ENCODE results near the gene FCN2. TPM values are rescaled to one million over a fixed set of nuclear protein-coding genes. Genes with fewer than 3 reads are reported as not detected.
A peak's percentile ranks its signal among the peaks of the same experiment; 100 is the strongest.

The FCN2 gene
- total RNA-seq, 5 donors from 2014 or later (not counting 1 experiment from before 2014, with no cell fraction given): not detected

GRCh38 chr9:134882204-134882785 lies 1.7 kb downstream of the FCN2 start:
- DNase-seq (no peak), ATAC-seq (replicated peaks in 1 of 4) (no peak)
- H3K27ac ChIP-seq (ENCODE audit: low read length): no peak overlapping the region
- no peaks in the 10 kb centered on the region for H3K4me1 Mint-ChIP-seq
- no peaks in the 10 kb centered on the region for H3K36me3 Mint-ChIP-seq
- peaks cover 14% of the 10 kb centered on the region in 2 donors for H3K27me3 Mint-ChIP-seq
- 85% methylated on average over 3 of the region's 3 CpGs for WGBS (ENCODE audit: insufficient coverage)
- H3K27me3 ChIP-seq (replicated peaks in 1 of 2; ENCODE audit: control insufficient read depth in 2 of 2, extremely low read depth in 1 of 2, insufficient read depth in 2 of 2, low read length in 1 of 2): peaks cover 0 to 34% of the 10 kb centered on the region in 2 experiments
- no peaks in the 10 kb centered on the region for H3K9me3 ChIP-seq
- H3K4me1 ChIP-seq (ENCODE audit: control insufficient read depth in 1 of 2, extremely low read depth in 1 of 2, insufficient read depth in 2 of 2, low read length in 2 of 2): no peaks in the 10 kb centered on the region
- ChIA-PET POLR2A (no interaction called here), CTCF (no interaction called here)
- no peaks in the 10 kb centered on the region for H3K36me3 ChIP-seq (ENCODE audit: control insufficient read depth in 2 of 2, extremely low read depth in 1 of 2, insufficient read depth in 1 of 2, low read length in 1 of 2)
- H3K27ac Mint-ChIP-seq: no peak overlapping the region
- H3K4me3 ChIP-seq (ENCODE audit: control insufficient read depth in 1 of 2, extremely low read depth in 1 of 2, low read length in 1 of 2): no peak overlapping the region
- no peak overlapping the region for H3K4me3 Mint-ChIP-seq
- H3K9me3 Mint-ChIP-seq: no peaks in the 10 kb centered on the region

GRCh38 chr9:134883040-134883782 lies 2.6 kb downstream of the FCN2 start:
- DNase-seq (no peak), ATAC-seq (replicated peaks in 1 of 4) (no peak)
- CTCF ChIA-PET: no interaction called here

GRCh38 chr9:134884492-134884891 lies 3.9 kb downstream of the FCN2 start:
- POLR2A ChIA-PET: no interaction called here
- 75% methylated on average over 4 of the region's 8 CpGs for WGBS (ENCODE audit: insufficient coverage)
- no peak overlapping the region for H3K4me3 Mint-ChIP-seq
- H3K9me3 Mint-ChIP-seq: no peaks in the 10 kb centered on the region
- no peak overlapping the region for H3K4me3 ChIP-seq (ENCODE audit: control insufficient read depth in 1 of 2, extremely low read depth in 1 of 2, low read length in 1 of 2)
- H3K36me3 ChIP-seq (ENCODE audit: control insufficient read depth in 2 of 2, extremely low read depth in 1 of 2, insufficient read depth in 1 of 2, low read length in 1 of 2): no peaks in the 10 kb centered on the region
- H3K27me3 ChIP-seq (replicated peaks in 1 of 2; ENCODE audit: control insufficient read depth in 2 of 2, extremely low read depth in 1 of 2, insufficient read depth in 2 of 2, low read length in 1 of 2): peaks cover 0 to 48% of the 10 kb centered on the region in 2 experiments
- ATAC-seq (replicated peaks in 1 of 4) (no peak), DNase-seq (no peak)
- peaks cover 0 to 5% of the 10 kb centered on the region in 2 experiments for H3K4me1 ChIP-seq (ENCODE audit: control insufficient read depth in 1 of 2, extremely low read depth in 1 of 2, insufficient read depth in 2 of 2, low read length in 2 of 2)
- no peak overlapping the region for H3K27ac ChIP-seq (ENCODE audit: low read length)
- H3K4me1 Mint-ChIP-seq: peaks cover 0 to 2% (median 0%) of the 10 kb centered on the region in 3 donors
- peaks cover 14 to 17% of the 10 kb centered on the region in 2 donors for H3K27me3 Mint-ChIP-seq
- no peaks in the 10 kb centered on the region for H3K36me3 Mint-ChIP-seq
- H3K27ac Mint-ChIP-seq: no peak overlapping the region
- no peaks in the 10 kb centered on the region for H3K9me3 ChIP-seq
- CTCF ChIA-PET: no interaction called here

More at GRCh38 chr9:134883040-134883782, 2.6 kb downstream of the FCN2 start:
- H3K4me1 Mint-ChIP-seq: peaks cover 0 to 2% (median 0%) of the 10 kb centered on the region in 3 donors
- Histone ChIP-seq H3K27ac (ENCODE audit: low read length) (no peak overlapping the region), H3K27me3 (replicated peaks in 1 of 2; ENCODE audit: control insufficient read depth in 2 of 2, extremely low read depth in 1 of 2, insufficient read depth in 2 of 2, low read length in 1 of 2) (peaks cover 0 to 40% of the 10 kb centered on the region in 2 experiments), H3K4me3 (ENCODE audit: control insufficient read depth in 1 of 2, extremely low read depth in 1 of 2, low read length in 1 of 2) (no peak overlapping the region), H3K4me1 (ENCODE audit: control insufficient read depth in 1 of 2, extremely low read depth in 1 of 2, insufficient read depth in 2 of 2, low read length in 2 of 2) (peaks cover 0 to 5% of the 10 kb centered on the region in 2 experiments), H3K36me3 (ENCODE audit: control insufficient read depth in 2 of 2, extremely low read depth in 1 of 2, insufficient read depth in 1 of 2, low read length in 1 of 2) (no peaks in the 10 kb centered on the region), H3K9me3 (no peaks in the 10 kb centered on the region)
- H3K9me3 Mint-ChIP-seq: no peaks in the 10 kb centered on the region
- no peak overlapping the region for H3K27ac Mint-ChIP-seq
- WGBS (ENCODE audit: insufficient coverage): 89% methylated on average over 17 of the region's 18 CpGs
- no peaks in the 10 kb centered on the region for H3K36me3 Mint-ChIP-seq
- peaks cover 14 to 15% of the 10 kb centered on the region in 2 donors for H3K27me3 Mint-ChIP-seq
- no peak overlapping the region for H3K4me3 Mint-ChIP-seq
- POLR2A ChIA-PET: no interaction called here

- Histone ChIP-seq H3K36me3 (ENCODE audit: control insufficient read depth in 2 of 2, extremely low read depth in 1 of 2, insufficient read depth in 1 of 2, low read length in 1 of 2) (no peaks in the 10 kb centered on the region), H3K4me3 (ENCODE audit: control insufficient read depth in 1 of 2, extremely low read depth in 1 of 2, low read length in 1 of 2) (no peak overlapping the region), H3K9me3 (no peaks in the 10 kb centered on the region), H3K27ac (ENCODE audit: low read length) (no peak overlapping the region), H3K4me1 (ENCODE audit: control insufficient read depth in 1 of 2, extremely low read depth in 1 of 2, insufficient read depth in 2 of 2, low read length in 2 of 2) (peaks cover 0 to 5% of the 10 kb centered on the region in 2 experiments), H3K27me3 (replicated peaks in 1 of 2; ENCODE audit: control insufficient read depth in 2 of 2, extremely low read depth in 1 of 2, insufficient read depth in 2 of 2, low read length in 1 of 2) (peaks cover 0 to 52% of the 10 kb centered on the region in 2 experiments)
- DNase-seq (no peak), ATAC-seq (replicated peaks in 1 of 4) (no peak)
- Mint-ChIP-seq H3K36me3 (no peaks in the 10 kb centered on the region), H3K4me3 (no peak overlapping the region), H3K27ac (no peak overlapping the region), H3K9me3 (no peaks in the 10 kb centered on the region), H3K4me1 (peaks cover 0 to 2% (median 0%) of the 10 kb centered on the region in 3 donors), H3K27me3 (peaks cover 12 to 15% of the 10 kb centered on the region in 2 donors)
- WGBS (ENCODE audit: insufficient coverage): 85% methylated on average over 10 of the region's 22 CpGs
- POLR2A ChIA-PET: no interaction called here
- CTCF ChIA-PET: no interaction called here
Observed at GRCh38 chr9:134885001-134885678, 4.5 kb downstream of the FCN2 start.

GRCh38 chr9:134885679-134886412 lies 5.2 kb downstream of the FCN2 start:
- Mint-ChIP-seq H3K36me3 (no peaks in the 10 kb centered on the region), H3K4me3 (no peak overlapping the region), H3K9me3 (no peaks in the 10 kb centered on the region), H3K27me3 (peaks cover 11 to 15% of the 10 kb centered on the region in 2 donors), H3K4me1 (peaks cover 0 to 2% (median 0%) of the 10 kb centered on the region in 3 donors), H3K27ac (no peak overlapping the region)
- 87% methylated on average over 24 of the region's 24 CpGs for WGBS (ENCODE audit: insufficient coverage)
- Histone ChIP-seq H3K4me3 (ENCODE audit: control insufficient read depth in 1 of 2, extremely low read depth in 1 of 2, low read length in 1 of 2) (no peak overlapping the region), H3K27me3 (replicated peaks in 1 of 2; ENCODE audit: control insufficient read depth in 2 of 2, extremely low read depth in 1 of 2, insufficient read depth in 2 of 2, low read length in 1 of 2) (peaks cover 0 to 46% of the 10 kb centered on the region in 2 experiments), H3K9me3 (no peaks in the 10 kb centered on the region), H3K36me3 (ENCODE audit: control insufficient read depth in 2 of 2, extremely low read depth in 1 of 2, insufficient read depth in 1 of 2, low read length in 1 of 2) (no peaks in the 10 kb centered on the region), H3K27ac (ENCODE audit: low read length) (no peak overlapping the region), H3K4me1 (ENCODE audit: control insufficient read depth in 1 of 2, extremely low read depth in 1 of 2, insufficient read depth in 2 of 2, low read length in 2 of 2) (peaks cover 0 to 5% of the 10 kb centered on the region in 2 experiments)
- CTCF ChIA-PET: no interaction called here
- POLR2A ChIA-PET: no interaction called here
- ATAC-seq (replicated peaks in 1 of 4): no peak
- no peak for DNase-seq

GRCh38 chr9:134886413-134886913 lies 5.9 kb downstream of the FCN2 start:
- Histone ChIP-seq H3K27ac (ENCODE audit: low read length) (no peak overlapping the region), H3K27me3 (replicated peaks in 1 of 2; ENCODE audit: control insufficient read depth in 2 of 2, extremely low read depth in 1 of 2, insufficient read depth in 2 of 2, low read length in 1 of 2) (peaks cover 0 to 49% of the 10 kb centered on the region in 2 experiments), H3K36me3 (ENCODE audit: control insufficient read depth in 2 of 2, extremely low read depth in 1 of 2, insufficient read depth in 1 of 2, low read length in 1 of 2) (no peaks in the 10 kb centered on the region), H3K4me3 (ENCODE audit: control insufficient read depth in 1 of 2, extremely low read depth in 1 of 2, low read length in 1 of 2) (no peak overlapping the region), H3K4me1 (ENCODE audit: control insufficient read depth in 1 of 2, extremely low read depth in 1 of 2, insufficient read depth in 2 of 2, low read length in 2 of 2) (peaks cover 0 to 5% of the 10 kb centered on the region in 2 experiments), H3K9me3 (no peaks in the 10 kb centered on the region)
- Mint-ChIP-seq H3K4me1 (peaks cover 0 to 2% (median 0%) of the 10 kb centered on the region in 3 donors), H3K4me3 (no peak overlapping the region), H3K27me3 (peaks cover 11 to 16% of the 10 kb centered on the region in 2 donors), H3K36me3 (no peaks in the 10 kb centered on the region), H3K27ac (no peak overlapping the region), H3K9me3 (no peaks in the 10 kb centered on the region)
- ChIA-PET POLR2A (no interaction called here), CTCF (no interaction called here)
- WGBS (ENCODE audit: insufficient coverage): 89% methylated on average over 6 of the region's 11 CpGs
- DNase-seq: peak in 1 of 35 experiments; percentile 9
- no peak for ATAC-seq (replicated peaks in 1 of 4)
